GM23338 (cell line): ENCODE results near the gene NCAN. TPM values are rescaled to one million over a fixed set of nuclear protein-coding genes. Genes with fewer than 3 reads are reported as not detected.

Experiments used
- ATAC-seq: fragments of 200-7000 bp; cut with Tn5 transposase; 3 replicates; pipeline ENCODE4 v1.9.1; 2020
- DNase-seq: peaks from one replicate; pipeline ENCODE4 v3.0.0-alpha.2; 2015; ENCODE audit warnings: low spot score
- H2AFZ ChIP-seq: fragments of 200-600 bp; sonication (generic); 2 replicates; pipeline ENCODE4 v1.8.0; 2016; ENCODE audit warnings: antibody characterized with exemption, mild to moderate bottlenecking, moderate library complexity
- H3F3A ChIP-seq: fragments of 200-600 bp; sonication (generic); replicated peaks from 2 replicates; pipeline ENCODE4 v1.8.0; 2017; ENCODE audit warnings: antibody characterized with exemption, mixed run types, low read depth
- H3K27ac ChIP-seq: fragments of 200-600 bp; sonication (generic); 2 replicates; pipeline ENCODE4 v1.6.1; 2016; ENCODE audit warnings: low read depth
- H3K27me3 ChIP-seq: fragments of 200-600 bp; sonication (generic); 2 replicates; pipeline ENCODE4 v1.8.0; 2016; ENCODE audit warnings: mild to moderate bottlenecking, mixed run types, moderate library complexity; ENCODE audit not compliant: insufficient read depth
- H3K36me3 ChIP-seq: fragments of 200-600 bp; sonication (generic); 2 replicates; pipeline ENCODE4 v1.8.0; 2016; ENCODE audit warnings: mild to moderate bottlenecking; ENCODE audit not compliant: insufficient read depth
- H3K4me1 ChIP-seq: fragments of 200-600 bp; sonication (generic); 2 replicates; pipeline ENCODE4 v1.8.0; 2016; ENCODE audit warnings: mild to moderate bottlenecking, moderate library complexity; ENCODE audit not compliant: insufficient read depth
- H3K4me2 ChIP-seq: fragments of 200-600 bp; sonication (generic); 2 replicates; pipeline ENCODE4 v1.7.1; 2017; ENCODE audit warnings: mixed run types
- H3K4me3 ChIP-seq: fragments of 200-600 bp; sonication (generic); 2 replicates; pipeline ENCODE4 v1.6.1; 2016; ENCODE audit warnings: mixed run types
- H3K79me2 ChIP-seq: fragments of 200-600 bp; sonication (generic); replicated peaks from 2 replicates; pipeline ENCODE4 v1.8.0; 2017; ENCODE audit warnings: mild to moderate bottlenecking; ENCODE audit not compliant: insufficient read depth
- H3K9me2 ChIP-seq: fragments of 200-600 bp; sonication (generic); 2 replicates; pipeline ENCODE4 v1.8.0; 2017; ENCODE audit not compliant: insufficient read depth
- H4K20me1 ChIP-seq: fragments of 200-600 bp; sonication (generic); replicated peaks from 2 replicates; pipeline ENCODE4 v1.8.0; 2017; ENCODE audit warnings: mild to moderate bottlenecking; ENCODE audit not compliant: insufficient read depth
- H3K27ac Mint-ChIP-seq: 2 replicates; pipeline ENCODE4 v1.8.0; 2020; ENCODE audit warnings: inconsistent platforms, mild to moderate bottlenecking, moderate library complexity, mixed read lengths
- H3K27me3 Mint-ChIP-seq: 3 replicates; pipeline ENCODE4 v1.8.0; 2022; ENCODE audit warnings: low read depth, mild to moderate bottlenecking, moderate library complexity, mixed read lengths, inconsistent platforms; ENCODE audit not compliant: insufficient read depth, poor library complexity
- H3K36me3 Mint-ChIP-seq: 3 replicates; pipeline ENCODE4 v1.8.0; 2021; ENCODE audit warnings: low read depth, mild to moderate bottlenecking, inconsistent platforms, moderate library complexity, mixed read lengths
- H3K4me1 Mint-ChIP-seq: 3 replicates; pipeline ENCODE4 v1.8.0; 2020; ENCODE audit warnings: mild to moderate bottlenecking, inconsistent platforms, mixed read lengths
- H3K4me3 Mint-ChIP-seq: 3 replicates; pipeline ENCODE4 v1.8.0; 2021; ENCODE audit warnings: moderate library complexity, mild to moderate bottlenecking, inconsistent platforms, mixed read lengths
- H3K9me3 Mint-ChIP-seq: 3 replicates; pipeline ENCODE4 v1.8.0; 2020; ENCODE audit warnings: moderate library complexity, mild to moderate bottlenecking, inconsistent platforms, mixed read lengths
- CREB1 ChIP-seq: fragments of 250-450 bp; sonication (Bioruptor Pico); IDR thresholded peaks from 2 replicates; pipeline ENCODE4 v1.5.0; 2020; ENCODE audit warnings: low read depth, mild to moderate bottlenecking, moderate library complexity
- ETS1 ChIP-seq: IDR thresholded peaks from 2 replicates; pipeline ENCODE4 v1.6.1; 2016; ENCODE audit warnings: antibody characterized with exemption
- EZH2phosphoT487 ChIP-seq: fragments of 200-600 bp; sonication (generic); IDR thresholded peaks from one replicate; pipeline ENCODE4 v1.8.1; 2018; ENCODE audit warnings: antibody characterized with exemption; ENCODE audit not compliant: unreplicated experiment
- JUNB ChIP-seq: IDR thresholded peaks from one replicate; pipeline ENCODE4 v1.6.1; 2016; ENCODE audit warnings: antibody characterized with exemption; ENCODE audit not compliant: unreplicated experiment
- POLR2AphosphoS5 ChIP-seq: IDR thresholded peaks from 2 replicates; pipeline ENCODE4 v1.6.1; 2016; ENCODE audit warnings: antibody characterized with exemption, low read depth
- REST ChIP-seq: IDR thresholded peaks from one replicate; pipeline ENCODE4 v1.6.1; 2018; ENCODE audit warnings: antibody characterized with exemption; ENCODE audit not compliant: unreplicated experiment
- STAT1 ChIP-seq: IDR thresholded peaks from one replicate; pipeline ENCODE4 v1.6.1; 2016; ENCODE audit warnings: antibody characterized with exemption; ENCODE audit not compliant: unreplicated experiment
- ZNF331 ChIP-seq: fragments of 250-450 bp; sonication (Bioruptor Pico); IDR thresholded peaks from 2 replicates; pipeline ENCODE4 v1.5.0; 2020; ENCODE audit warnings: low read depth, mild to moderate bottlenecking, moderate library complexity
- ZNF462 ChIP-seq: fragments of 250-450 bp; sonication (Bioruptor Pico); IDR thresholded peaks from 2 replicates; pipeline ENCODE4 v1.5.0; 2020; ENCODE audit warnings: mild to moderate bottlenecking, moderate library complexity
- polyA plus RNA-seq: library from polyadenylated mRNA; unstranded; fragments of >200 nt; fragmentation: Nextera tagmentation; extraction: Ambion mirVana; gene quantifications from 2 replicates; pipeline ENCODE4 v1.2.1, GENCODE V29; 2016
- total RNA-seq: library from RNA; depleted of rRNA; stranded (reverse); fragments of >200 nt; shearing (Covaris generic); gene quantifications from 2 replicates; pipeline ENCODE4 v1.2.3, GENCODE V29; 2014

The NCAN gene
- total and polyA plus RNA-seq, 2 experiments from 2014 or later: 1.8 to 9.4 TPM

- no peak for TF ChIP-seq ZNF462 (CRISPR knock-in tag)
- no peak for TF ChIP-seq CREB1 (CRISPR knock-in tag)
- TF ChIP-seq EZH2phosphoT487: no peak
Measured at GRCh38 chr19:19257836-19258588, 46.3 kb downstream of the NCAN start (continued).

GRCh38 chr19:19258589-19259338, 47.0 kb downstream of the NCAN start:
- Histone ChIP-seq H3F3A (peaks cover 6% of the 10 kb centered on the region; the same call in 1 of the 2 replicates), H3K36me3 (no peaks in the 10 kb centered on the region), H3K27ac (no peak overlapping the region), H3K4me2 (no peak overlapping the region), H3K27me3 (peaks cover 33% of the 10 kb centered on the region), H3K4me3 (no peak overlapping the region), H3K4me1 (peaks cover 13% of the 10 kb centered on the region), H4K20me1 (no peaks in the 10 kb centered on the region; the same call in 1 of the 2 replicates), H3K79me2 (no peaks in the 10 kb centered on the region), H3K9me2 (no peaks in the 10 kb centered on the region), H2AFZ (no peak overlapping the region)
- Mint-ChIP-seq H3K27ac (no peak overlapping the region), H3K36me3 (peaks cover 29% of the 10 kb centered on the region), H3K9me3 (peaks cover 7% of the 10 kb centered on the region), H3K4me3 (no peak overlapping the region; the same call in 2 of the 3 replicates), H3K4me1 (peaks cover 21% of the 10 kb centered on the region), H3K27me3 (peaks cover 36% of the 10 kb centered on the region)
- no peak for ATAC-seq
- DNase-seq: no peak
- TF ChIP-seq POLR2AphosphoS5 (no peak; the same call in 1 of the 2 replicates), ZNF331 (CRISPR knock-in tag) (no peak), STAT1 (no peak), JUNB (no peak), ETS1 (no peak), REST (no peak), CREB1 (CRISPR knock-in tag) (no peak)
